Measurements from ENCODE around the gene CAMTA1.

The CAMTA1 gene

DNA sequence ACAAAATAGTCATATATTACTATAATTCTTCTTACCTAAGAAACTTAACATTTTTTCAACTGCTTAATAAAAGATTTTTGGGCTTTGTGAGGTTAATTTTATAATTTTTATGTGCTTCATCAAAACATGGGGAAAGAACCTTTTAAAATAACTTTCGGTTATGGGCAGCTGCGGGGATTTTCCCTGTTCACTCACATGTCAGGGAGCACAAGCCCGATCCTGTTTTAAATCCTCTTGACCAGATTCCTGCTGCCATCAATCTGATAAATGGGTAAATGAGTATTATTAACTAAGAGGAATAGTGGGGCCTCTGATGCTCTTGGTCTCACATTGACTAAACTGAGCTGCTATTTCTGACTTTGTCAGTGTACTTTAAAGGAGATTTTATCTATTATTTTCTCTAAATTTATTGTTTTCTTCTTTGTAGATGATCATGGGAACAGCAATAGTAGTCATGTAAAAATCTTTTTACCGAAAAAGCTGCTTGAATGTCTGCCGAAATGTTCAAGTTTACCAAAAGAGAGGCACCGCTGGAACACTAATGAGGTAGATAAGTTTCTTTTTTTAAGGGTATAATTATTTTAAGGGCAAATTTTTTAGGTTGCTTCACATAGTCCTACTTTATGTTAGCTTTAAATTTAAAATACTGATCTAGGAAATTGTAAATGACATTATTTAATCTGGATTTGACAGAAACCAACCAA, 39.6 kb downstream of the CAMTA1 start:
- no peak overlapping the region for H3K27ac ChIP-seq (ENCODE audit: low read length)
- DNase-seq (no peak), ATAC-seq (ENCODE audit: insufficient read depth, low read depth) (no peak)
- H2AFZ ChIP-seq (ENCODE audit: low read depth, low read length): no peak overlapping the region
- H3K4me2 ChIP-seq (ENCODE audit: insufficient read depth, low read length): no peak overlapping the region
- TF ChIP-seq, protein P1, sequence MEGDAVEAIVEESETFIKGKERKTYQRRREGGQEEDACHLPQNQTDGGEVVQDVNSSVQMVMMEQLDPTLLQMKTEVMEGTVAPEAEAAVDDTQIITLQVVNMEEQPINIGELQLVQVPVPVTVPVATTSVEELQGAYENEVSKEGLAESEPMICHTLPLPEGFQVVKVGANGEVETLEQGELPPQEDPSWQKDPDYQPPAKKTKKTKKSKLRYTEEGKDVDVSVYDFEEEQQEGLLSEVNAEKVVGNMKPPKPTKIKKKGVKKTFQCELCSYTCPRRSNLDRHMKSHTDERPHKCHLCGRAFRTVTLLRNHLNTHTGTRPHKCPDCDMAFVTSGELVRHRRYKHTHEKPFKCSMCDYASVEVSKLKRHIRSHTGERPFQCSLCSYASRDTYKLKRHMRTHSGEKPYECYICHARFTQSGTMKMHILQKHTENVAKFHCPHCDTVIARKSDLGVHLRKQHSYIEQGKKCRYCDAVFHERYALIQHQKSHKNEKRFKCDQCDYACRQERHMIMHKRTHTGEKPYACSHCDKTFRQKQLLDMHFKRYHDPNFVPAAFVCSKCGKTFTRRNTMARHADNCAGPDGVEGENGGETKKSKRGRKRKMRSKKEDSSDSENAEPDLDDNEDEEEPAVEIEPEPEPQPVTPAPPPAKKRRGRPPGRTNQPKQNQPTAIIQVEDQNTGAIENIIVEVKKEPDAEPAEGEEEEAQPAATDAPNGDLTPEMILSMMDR (IDR thresholded peaks at IDR 0.05; ENCODE audit: borderline replicate concordance, extremely low read depth, low read length, poor library complexity, severe bottlenecking): no peak
- no peak for TF ChIP-seq EZH2 (IDR thresholded peaks at IDR 0.05; ENCODE audit: borderline replicate concordance, low read depth, low read length, severe bottlenecking)
- H3K9ac ChIP-seq (ENCODE audit: low read depth, low read length): no peak overlapping the region
- no peaks in the 10 kb centered on the region for H3K27me3 ChIP-seq (ENCODE audit: insufficient read depth, low read length, poor library complexity)
- no peaks in the 10 kb centered on the region for H3K9me3 ChIP-seq (ENCODE audit: insufficient read depth, low read length, severe bottlenecking)
- peaks cover 26% of the 10 kb centered on the region for H3K36me3 ChIP-seq (ENCODE audit: insufficient read depth, low read length)
- no peak overlapping the region for H3K4me3 ChIP-seq (ENCODE audit: low read depth in 1 of 2, low read length in 2 of 2)
- no peaks in the 10 kb centered on the region for H3K4me1 ChIP-seq (ENCODE audit: insufficient read depth, low read length)
- H4K20me1 ChIP-seq (ENCODE audit: insufficient read depth, low read length): peaks cover 26% of the 10 kb centered on the region; the same call in 1 of the 2 replicates
- H3K79me2 ChIP-seq (ENCODE audit: insufficient read depth, low read length): peaks cover 59% of the 10 kb centered on the region

DNA sequence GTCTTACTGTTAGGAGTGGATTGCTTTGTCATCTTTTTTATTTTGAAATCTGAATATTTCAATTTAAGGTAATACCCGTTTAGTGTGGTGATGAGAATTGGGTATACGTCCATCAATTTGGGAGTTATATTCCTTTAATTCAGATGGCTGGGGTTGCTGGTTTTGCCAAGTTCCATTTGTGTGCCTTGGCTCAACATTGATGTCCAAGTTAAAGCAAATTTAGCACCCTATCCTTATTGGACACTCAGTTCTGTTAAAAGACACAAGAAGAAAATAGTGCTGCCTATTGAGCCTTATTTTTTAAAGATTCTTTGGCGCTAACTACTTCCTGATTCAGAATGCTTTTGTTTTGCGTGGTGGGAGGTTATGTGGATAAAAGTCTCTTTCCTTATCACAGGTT, 40.6 kb downstream of the CAMTA1 start:
- Histone ChIP-seq H2AFZ (ENCODE audit: low read depth, low read length) (no peak overlapping the region), H3K27ac (ENCODE audit: low read length) (no peak overlapping the region), H3K79me2 (ENCODE audit: insufficient read depth, low read length) (peaks cover 49% of the 10 kb centered on the region), H4K20me1 (ENCODE audit: insufficient read depth, low read length) (peaks cover 18% of the 10 kb centered on the region; the same call in 1 of the 2 replicates), H3K9me3 (ENCODE audit: insufficient read depth, low read length, severe bottlenecking) (no peaks in the 10 kb centered on the region), H3K27me3 (ENCODE audit: insufficient read depth, low read length, poor library complexity) (no peaks in the 10 kb centered on the region), H3K4me2 (ENCODE audit: insufficient read depth, low read length) (no peak overlapping the region), H3K9ac (ENCODE audit: low read depth, low read length) (no peak overlapping the region), H3K4me3 (ENCODE audit: low read depth in 1 of 2, low read length in 2 of 2) (no peak overlapping the region), H3K36me3 (ENCODE audit: insufficient read depth, low read length) (peaks cover 26% of the 10 kb centered on the region), H3K4me1 (ENCODE audit: insufficient read depth, low read length) (no peaks in the 10 kb centered on the region)
- DNase-seq: no peak
- ATAC-seq (ENCODE audit: insufficient read depth, low read depth): no peak
- TF ChIP-seq EZH2 (IDR thresholded peaks at IDR 0.05; ENCODE audit: borderline replicate concordance, low read depth, low read length, severe bottlenecking): no peak
- TF ChIP-seq, protein P1 (IDR thresholded peaks at IDR 0.05; ENCODE audit: borderline replicate concordance, extremely low read depth, low read length, poor library complexity, severe bottlenecking): no peak

DNA sequence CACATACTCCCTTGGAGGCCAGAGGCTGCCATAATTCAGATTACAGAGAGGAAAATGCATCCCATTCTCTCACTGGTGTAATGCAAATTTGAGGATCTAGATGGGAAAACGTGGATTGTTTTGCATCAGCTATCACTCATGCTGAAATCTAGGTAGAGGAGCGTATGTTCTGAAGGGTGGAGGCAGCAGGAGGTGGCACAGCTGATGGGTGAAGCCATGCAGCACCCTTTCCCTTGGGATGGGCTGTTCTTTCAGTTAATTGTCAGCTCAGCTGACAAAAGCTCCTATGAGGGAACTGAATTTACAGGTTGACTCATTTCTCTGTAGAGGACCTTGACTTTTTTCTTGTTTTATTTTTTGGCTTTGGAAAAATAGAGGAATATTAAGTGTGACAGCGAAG, 41.8 kb downstream of the CAMTA1 start:
- Histone ChIP-seq H3K9me3 (ENCODE audit: insufficient read depth, low read length, severe bottlenecking) (no peaks in the 10 kb centered on the region), H3K4me1 (ENCODE audit: insufficient read depth, low read length) (no peaks in the 10 kb centered on the region), H2AFZ (ENCODE audit: low read depth, low read length) (no peak overlapping the region), H3K9ac (ENCODE audit: low read depth, low read length) (no peak overlapping the region), H3K36me3 (ENCODE audit: insufficient read depth, low read length) (peaks cover 26% of the 10 kb centered on the region), H3K79me2 (ENCODE audit: insufficient read depth, low read length) (peaks cover 45% of the 10 kb centered on the region), H3K4me3 (ENCODE audit: low read depth in 1 of 2, low read length in 2 of 2) (no peak overlapping the region), H4K20me1 (ENCODE audit: insufficient read depth, low read length) (peaks cover 18% of the 10 kb centered on the region; the same call in 1 of the 2 replicates), H3K27me3 (ENCODE audit: insufficient read depth, low read length, poor library complexity) (no peaks in the 10 kb centered on the region), H3K27ac (ENCODE audit: low read length) (no peak overlapping the region), H3K4me2 (ENCODE audit: insufficient read depth, low read length) (no peak overlapping the region)
- ATAC-seq (ENCODE audit: insufficient read depth, low read depth): no peak
- TF ChIP-seq EZH2 (IDR thresholded peaks at IDR 0.05; ENCODE audit: borderline replicate concordance, low read depth, low read length, severe bottlenecking): no peak
- TF ChIP-seq, protein P1 (IDR thresholded peaks at IDR 0.05; ENCODE audit: borderline replicate concordance, extremely low read depth, low read length, poor library complexity, severe bottlenecking): no peak
- DNase-seq: no peak

Measured in DND-41 (cell line).